ENCODE data around the gene ABCD1. TPM values are rescaled to one million over a fixed set of nuclear protein-coding genes. Genes with fewer than 3 reads are reported as not detected.

Gene ABCD1
- total and polyA plus RNA-seq, 10 of the 15 experiments (the other 5 are each of a cell fraction or from before 2014, with no cell fraction given) = 0.13 to 6.5 (median 1.4) TPM

- TF ChIP-seq NFYB (IDR thresholded peaks at IDR 0.05; ENCODE audit: insufficient read depth, low read depth, low read length) (no peak), CBFB (IDR thresholded peaks at IDR 0.05; ENCODE audit: low read depth) (no peak), ETV6 (conservative IDR thresholded peaks at IDR 0.05 in 1 of 2, IDR thresholded peaks at IDR 0.05 in 1 of 2; ENCODE audit: borderline replicate concordance in 1 of 2, low read depth in 1 of 2) (no peak), GABPA (IDR thresholded peaks at IDR 0.05; ENCODE audit: low read depth) (no peak), SREBF1 (IDR thresholded peaks at IDR 0.05; ENCODE audit: low read length) (no peak), POLR2AphosphoS2 (IDR thresholded peaks at IDR 0.05; ENCODE audit: low read depth, low read length) (no peak), TARDBP (IDR thresholded peaks at IDR 0.05; ENCODE audit: borderline replicate concordance) (no peak), RB1 (IDR thresholded peaks at IDR 0.05; ENCODE audit: borderline replicate concordance) (no peak)
Measured at GRCh38 chrX:153778684-153779101, 54.0 kb downstream of the ABCD1 start (continued).

DNA sequence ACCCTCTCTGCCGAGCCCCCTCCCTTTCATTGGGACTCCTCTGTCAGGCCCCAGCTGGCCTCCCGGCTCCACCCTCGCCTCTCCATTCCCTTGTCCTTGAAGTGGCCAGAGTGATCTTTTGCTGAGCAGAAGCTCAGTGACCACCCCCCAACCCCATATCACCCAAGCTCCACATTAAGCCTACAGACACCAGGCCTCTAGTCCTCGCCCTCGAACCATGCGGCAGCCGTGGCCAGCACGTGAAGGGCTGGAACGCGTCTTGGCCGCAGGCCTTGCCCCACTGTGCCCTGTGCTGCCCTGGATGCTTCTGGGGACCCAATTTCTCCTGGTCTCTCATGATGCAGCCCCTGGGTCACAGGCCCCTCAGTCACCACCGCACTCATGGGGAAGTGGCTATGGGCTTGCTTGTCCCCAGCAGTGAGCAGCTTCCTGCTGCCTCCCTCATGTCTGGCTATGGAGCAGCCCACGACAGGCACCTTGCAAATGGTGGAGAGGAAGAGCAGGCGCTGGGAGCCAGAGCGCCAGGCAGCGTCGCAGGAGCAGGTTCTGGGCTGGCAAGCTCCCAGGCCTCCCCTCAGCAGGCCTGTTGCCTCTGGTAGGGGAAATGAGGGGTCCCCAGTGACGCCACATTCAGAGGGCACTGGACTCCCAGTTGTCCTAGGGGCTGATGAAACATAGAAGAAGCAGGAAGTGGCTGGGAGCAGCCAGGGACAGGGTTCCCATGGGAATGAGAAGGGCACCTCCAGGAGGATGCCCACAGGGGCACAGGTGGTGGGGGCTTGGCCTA, 55.4 kb downstream of the ABCD1 start:
- TF ChIP-seq SMC3 (IDR thresholded peaks at IDR 0.05; ENCODE audit: borderline replicate concordance, low read length) (no peak), TARDBP (IDR thresholded peaks at IDR 0.05; ENCODE audit: borderline replicate concordance) (no peak), STAT1 (conservative IDR thresholded peaks at IDR 0.05) (no peak), NFYB (IDR thresholded peaks at IDR 0.05; ENCODE audit: insufficient read depth, low read depth, low read length) (no peak)
- TF ChIP-seq, protein P1, sequence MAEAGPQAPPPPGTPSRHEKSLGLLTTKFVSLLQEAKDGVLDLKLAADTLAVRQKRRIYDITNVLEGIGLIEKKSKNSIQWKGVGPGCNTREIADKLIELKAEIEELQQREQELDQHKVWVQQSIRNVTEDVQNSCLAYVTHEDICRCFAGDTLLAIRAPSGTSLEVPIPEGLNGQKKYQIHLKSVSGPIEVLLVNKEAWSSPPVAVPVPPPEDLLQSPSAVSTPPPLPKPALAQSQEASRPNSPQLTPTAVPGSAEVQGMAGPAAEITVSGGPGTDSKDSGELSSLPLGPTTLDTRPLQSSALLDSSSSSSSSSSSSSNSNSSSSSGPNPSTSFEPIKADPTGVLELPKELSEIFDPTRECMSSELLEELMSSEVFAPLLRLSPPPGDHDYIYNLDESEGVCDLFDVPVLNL (IDR thresholded peaks at IDR 0.05; ENCODE audit: low read depth, low read length) = no peak
- no peak for DNase-seq (ENCODE audit: low read depth, low spot score)
- no peak for ATAC-seq
- H4K20me1 ChIP-seq (ENCODE audit: control insufficient read depth, insufficient read depth) = no peaks in the 10 kb centered on the region
- CTCF ChIA-PET = interaction anchor here (2.5 kb wide), 1 partner anchor 167 kb away, joined by 7 read pairs; no protein-coding TSS in a partner anchor
- SMC1A ChIA-PET (ENCODE audit: uncharacterized antibody, unreplicated experiment) = no interaction called here
- H3K9ac ChIP-seq (ENCODE audit: control insufficient read depth, insufficient read depth, low read length) = no peak overlapping the region
- no TSS peak for BruUV-seq (replicated peaks)
- no peaks in the 10 kb centered on the region for H3K27me3 ChIP-seq (replicated peaks in 1 of 2; ENCODE audit: control insufficient read depth in 2 of 2, insufficient read depth in 2 of 2, low read length in 1 of 2)
- H3K79me2 ChIP-seq (ENCODE audit: control insufficient read depth, insufficient read depth, low read length) = no peaks in the 10 kb centered on the region
- 57% methylated on average over 18 of the region's 18 CpGs for WGBS (ENCODE audit: insufficient coverage, insufficient replicate concordance, low lambda C conversion rate, missing lambda C conversion rate)
- H3K36me3 ChIP-seq (ENCODE audit: control insufficient read depth in 2 of 2, insufficient read depth in 2 of 2, low read length in 1 of 2) = no peaks in the 10 kb centered on the region; a peak in 1 of 4 replicates
- no peaks in the 10 kb centered on the region; the same call in 2 of the 3 replicates for H3K9me3 ChIP-seq (replicated peaks; ENCODE audit: control insufficient read depth, insufficient read depth, low read length)
- POLR2A ChIA-PET = interaction anchor here (0.7 kb wide), 1 partner anchor 261 kb away, joined by 3 read pairs; no protein-coding TSS in a partner anchor
- in situ Hi-C loops (cut with MboI) = loop anchor here (10.0 kb wide), 1 partner anchor 45 kb away; no protein-coding TSS in a partner anchor
- no peak overlapping the region for H2AFZ ChIP-seq (ENCODE audit: control insufficient read depth, low read depth, low read length)
- no peak overlapping the region for H3K4me2 ChIP-seq (ENCODE audit: control insufficient read depth, insufficient read depth)
- intact Hi-C loops (cut with micrococcal nuclease; ENCODE audit: unreplicated experiment) = no loop called here
- no peak overlapping the region for H3K4me3 ChIP-seq
- no peak overlapping the region for H3K27ac ChIP-seq (ENCODE audit: control insufficient read depth, insufficient read depth)
- no peaks in the 10 kb centered on the region for H3K4me1 ChIP-seq (ENCODE audit: control insufficient read depth, insufficient read depth, low read length)
- RAD21 ChIA-PET (ENCODE audit: unreplicated experiment) = no interaction called here
- FAIRE-seq = no peak
